Body of pancreas (tissue), 4 donors: Measurements from ENCODE around the gene FIBCD1.

Source experiments
- CTCF ChIP-seq, 7 experiments: fragments of 450-650 bp in 4 of 7; fragments of 200-600 bp in 3 of 7; sonication (generic) in 3 of 7; IDR thresholded peaks; one replicate each; pipeline ENCODE4 v1.5.1; 2016 to 2019; ENCODE audit warnings: antibody characterized with exemption in 7 of 7
- POLR2A ChIP-seq, 3 donors: fragments of 450-650 bp; IDR thresholded peaks; one replicate each; pipeline ENCODE4 v1.6.1; 2016; ENCODE audit warnings: antibody characterized with exemption in 3 of 3, mild to moderate bottlenecking in 2 of 3

- TF ChIP-seq CTCF (IDR thresholded peaks at IDR 0.05) (no peak), POLR2A (IDR thresholded peaks at IDR 0.05) (no peak)
Measured at GRCh38 chr9:130961511-130962300, 22.7 kb upstream of the FIBCD1 start.
